ENCODE results near the gene LRRC23.

DNA sequence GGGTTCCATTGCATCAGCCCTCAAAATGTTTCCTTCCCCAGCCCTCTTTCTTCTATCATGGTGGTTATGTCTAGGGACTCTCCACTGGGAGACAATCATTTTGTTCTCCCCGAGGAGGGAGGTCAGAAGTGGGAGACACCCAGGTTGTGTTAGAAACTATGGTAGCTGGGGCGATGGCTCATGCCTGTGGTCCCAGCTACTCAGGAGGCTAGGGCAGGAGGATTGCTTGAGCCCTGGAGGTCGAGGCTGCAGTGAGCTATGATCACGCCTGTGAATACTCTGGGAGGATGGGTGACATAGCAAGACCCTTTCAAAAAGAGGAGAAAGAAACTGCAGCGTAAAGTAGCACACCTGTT is 13.0 kb upstream of the LRRC23 start:
- TF ChIP-seq, protein P1, sequence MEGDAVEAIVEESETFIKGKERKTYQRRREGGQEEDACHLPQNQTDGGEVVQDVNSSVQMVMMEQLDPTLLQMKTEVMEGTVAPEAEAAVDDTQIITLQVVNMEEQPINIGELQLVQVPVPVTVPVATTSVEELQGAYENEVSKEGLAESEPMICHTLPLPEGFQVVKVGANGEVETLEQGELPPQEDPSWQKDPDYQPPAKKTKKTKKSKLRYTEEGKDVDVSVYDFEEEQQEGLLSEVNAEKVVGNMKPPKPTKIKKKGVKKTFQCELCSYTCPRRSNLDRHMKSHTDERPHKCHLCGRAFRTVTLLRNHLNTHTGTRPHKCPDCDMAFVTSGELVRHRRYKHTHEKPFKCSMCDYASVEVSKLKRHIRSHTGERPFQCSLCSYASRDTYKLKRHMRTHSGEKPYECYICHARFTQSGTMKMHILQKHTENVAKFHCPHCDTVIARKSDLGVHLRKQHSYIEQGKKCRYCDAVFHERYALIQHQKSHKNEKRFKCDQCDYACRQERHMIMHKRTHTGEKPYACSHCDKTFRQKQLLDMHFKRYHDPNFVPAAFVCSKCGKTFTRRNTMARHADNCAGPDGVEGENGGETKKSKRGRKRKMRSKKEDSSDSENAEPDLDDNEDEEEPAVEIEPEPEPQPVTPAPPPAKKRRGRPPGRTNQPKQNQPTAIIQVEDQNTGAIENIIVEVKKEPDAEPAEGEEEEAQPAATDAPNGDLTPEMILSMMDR (IDR thresholded peaks at IDR 0.05) = no peak
- TF ChIP-seq POLR2A (IDR thresholded peaks at IDR 0.05; ENCODE audit: low read depth) (no peak), EP300 (IDR thresholded peaks at IDR 0.05) (no peak)
